ENCODE measurements around the gene TPD52L2. TPM values are rescaled to one million over a fixed set of nuclear protein-coding genes. Genes with fewer than 3 reads are reported as not detected.

Gene TPD52L2
- total RNA-seq, 4 donors from 2014 or later = 110 to 165 (median 152) TPM

DNA sequence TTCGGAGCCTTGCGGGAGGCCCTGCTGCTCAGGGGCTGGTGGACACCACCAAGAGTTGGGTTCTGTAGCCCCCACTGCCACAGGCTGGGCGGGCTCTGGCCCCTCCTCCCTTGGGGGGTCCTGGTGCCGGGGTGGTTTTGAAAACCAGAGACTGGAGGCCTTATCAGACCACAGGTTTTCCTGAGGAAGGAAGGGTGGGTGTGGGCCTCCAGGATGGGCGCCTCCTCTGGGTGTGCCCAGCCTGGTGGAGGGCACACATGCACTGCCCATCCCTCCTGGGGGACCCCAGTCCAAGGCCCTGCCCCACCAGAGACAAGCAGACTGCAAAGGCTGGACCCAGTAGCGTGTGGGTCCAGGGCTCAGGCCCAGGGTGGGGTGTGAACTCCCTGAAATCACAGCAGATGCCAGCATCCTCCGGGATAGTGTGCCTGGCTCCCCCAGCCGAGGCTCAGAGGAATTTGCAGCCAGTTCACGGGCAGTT lies 20.5 kb upstream of the TPD52L2 start:
- TF ChIP-seq, protein P1, sequence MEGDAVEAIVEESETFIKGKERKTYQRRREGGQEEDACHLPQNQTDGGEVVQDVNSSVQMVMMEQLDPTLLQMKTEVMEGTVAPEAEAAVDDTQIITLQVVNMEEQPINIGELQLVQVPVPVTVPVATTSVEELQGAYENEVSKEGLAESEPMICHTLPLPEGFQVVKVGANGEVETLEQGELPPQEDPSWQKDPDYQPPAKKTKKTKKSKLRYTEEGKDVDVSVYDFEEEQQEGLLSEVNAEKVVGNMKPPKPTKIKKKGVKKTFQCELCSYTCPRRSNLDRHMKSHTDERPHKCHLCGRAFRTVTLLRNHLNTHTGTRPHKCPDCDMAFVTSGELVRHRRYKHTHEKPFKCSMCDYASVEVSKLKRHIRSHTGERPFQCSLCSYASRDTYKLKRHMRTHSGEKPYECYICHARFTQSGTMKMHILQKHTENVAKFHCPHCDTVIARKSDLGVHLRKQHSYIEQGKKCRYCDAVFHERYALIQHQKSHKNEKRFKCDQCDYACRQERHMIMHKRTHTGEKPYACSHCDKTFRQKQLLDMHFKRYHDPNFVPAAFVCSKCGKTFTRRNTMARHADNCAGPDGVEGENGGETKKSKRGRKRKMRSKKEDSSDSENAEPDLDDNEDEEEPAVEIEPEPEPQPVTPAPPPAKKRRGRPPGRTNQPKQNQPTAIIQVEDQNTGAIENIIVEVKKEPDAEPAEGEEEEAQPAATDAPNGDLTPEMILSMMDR (IDR thresholded peaks at IDR 0.05; ENCODE audit: low read depth) = no peak

DNA sequence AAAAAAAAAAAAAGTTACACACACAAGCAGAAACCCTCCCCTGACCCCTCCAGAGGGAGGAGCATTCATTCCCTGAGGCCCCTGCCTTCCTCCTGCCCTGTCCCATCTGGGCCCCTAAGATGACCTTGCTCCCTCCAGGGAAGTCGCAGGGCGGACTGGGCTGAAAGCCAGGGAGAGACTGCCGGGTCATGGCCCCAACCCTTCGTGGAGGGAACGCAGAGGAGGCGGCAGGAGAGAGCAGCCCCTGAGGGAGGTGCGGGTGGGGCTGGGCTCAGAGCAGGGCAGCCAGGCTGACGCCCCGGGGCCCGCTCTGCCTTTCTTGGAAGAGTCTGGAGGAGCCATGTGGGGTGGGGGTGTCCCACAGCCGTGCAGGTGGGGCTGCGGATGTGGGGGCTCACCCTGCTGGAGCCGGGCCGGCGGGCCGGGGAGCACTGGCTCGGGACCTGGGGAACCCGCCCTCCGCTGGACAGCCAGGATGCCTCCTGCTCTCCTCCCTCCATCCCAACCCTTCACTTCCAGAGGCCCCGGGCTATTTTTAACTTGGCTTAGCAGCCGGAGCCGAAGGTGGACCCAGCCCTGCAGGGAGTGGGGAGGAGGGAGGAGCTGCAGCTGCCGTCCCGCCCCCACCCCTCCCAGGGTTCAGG lies 18.8 kb upstream of the TPD52L2 start:
- TF ChIP-seq, protein P1 (IDR thresholded peaks at IDR 0.05; ENCODE audit: low read depth) = no peak

DNA sequence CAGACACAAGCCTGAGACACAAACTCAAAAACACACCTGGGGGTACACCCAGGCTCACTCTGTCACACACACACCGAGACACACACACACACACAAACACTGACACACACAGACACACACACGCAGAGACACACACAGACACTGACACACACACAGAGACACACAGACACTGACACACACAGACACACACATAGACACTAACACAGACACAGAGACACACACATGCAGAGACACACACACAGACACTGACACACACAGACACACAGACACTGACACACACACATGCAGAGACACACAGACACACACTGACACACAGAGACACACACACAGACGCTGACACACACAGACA lies 18.2 kb upstream of the TPD52L2 start:
- TF ChIP-seq, protein P1 (IDR thresholded peaks at IDR 0.05; ENCODE audit: low read depth) = no peak

GRCh38 chr20:63847237-63848002 lies 17.6 kb upstream of the TPD52L2 start:
- TF ChIP-seq, protein P1 (IDR thresholded peaks at IDR 0.05; ENCODE audit: low read depth) = no peak

DNA sequence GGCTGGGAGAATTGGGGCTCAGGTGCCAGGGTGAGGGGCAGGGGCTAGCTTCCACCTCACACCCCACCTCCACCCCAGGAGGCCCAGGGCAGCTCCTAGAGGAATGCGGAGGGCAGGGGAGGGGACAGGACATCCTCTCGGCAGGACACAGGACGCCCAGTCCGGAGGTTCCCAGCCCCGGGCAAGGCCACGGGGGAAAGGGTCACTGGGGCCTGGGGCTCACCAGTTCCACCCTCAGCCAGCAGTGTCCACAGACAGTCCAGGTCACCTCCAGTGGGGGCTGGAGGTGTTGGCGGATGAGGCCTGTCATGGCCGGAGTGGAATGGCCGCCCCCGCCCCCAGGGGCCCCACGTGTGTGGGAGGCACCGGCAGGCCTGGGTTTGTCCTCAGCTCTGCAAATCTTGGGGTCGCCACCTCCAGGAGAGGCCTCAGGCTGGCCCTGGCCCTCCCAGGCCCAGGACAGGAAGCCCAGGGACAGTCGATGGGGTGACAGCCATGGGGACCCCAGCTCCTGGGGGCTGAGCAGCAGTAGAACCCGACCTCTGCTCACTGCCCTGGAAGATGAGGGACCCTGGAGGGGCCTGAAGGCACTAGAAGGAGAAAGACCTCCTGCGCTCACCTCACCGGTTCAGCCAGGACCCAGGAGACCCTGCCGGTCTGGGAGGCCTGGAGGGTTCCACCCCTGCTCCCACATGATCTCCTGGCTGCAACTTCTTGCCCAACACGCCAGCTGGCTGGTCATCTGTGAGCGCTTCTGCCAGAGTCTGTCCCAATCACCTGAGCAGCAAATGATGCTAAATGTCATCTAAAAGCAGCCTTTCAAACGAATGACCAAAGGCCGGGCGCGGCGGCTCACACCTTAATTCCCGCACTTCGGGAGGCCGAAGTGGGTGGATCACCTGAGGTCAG lies 16.8 kb upstream of the TPD52L2 start:
- TF ChIP-seq, protein P1 (IDR thresholded peaks at IDR 0.05; ENCODE audit: low read depth) = no peak

DNA sequence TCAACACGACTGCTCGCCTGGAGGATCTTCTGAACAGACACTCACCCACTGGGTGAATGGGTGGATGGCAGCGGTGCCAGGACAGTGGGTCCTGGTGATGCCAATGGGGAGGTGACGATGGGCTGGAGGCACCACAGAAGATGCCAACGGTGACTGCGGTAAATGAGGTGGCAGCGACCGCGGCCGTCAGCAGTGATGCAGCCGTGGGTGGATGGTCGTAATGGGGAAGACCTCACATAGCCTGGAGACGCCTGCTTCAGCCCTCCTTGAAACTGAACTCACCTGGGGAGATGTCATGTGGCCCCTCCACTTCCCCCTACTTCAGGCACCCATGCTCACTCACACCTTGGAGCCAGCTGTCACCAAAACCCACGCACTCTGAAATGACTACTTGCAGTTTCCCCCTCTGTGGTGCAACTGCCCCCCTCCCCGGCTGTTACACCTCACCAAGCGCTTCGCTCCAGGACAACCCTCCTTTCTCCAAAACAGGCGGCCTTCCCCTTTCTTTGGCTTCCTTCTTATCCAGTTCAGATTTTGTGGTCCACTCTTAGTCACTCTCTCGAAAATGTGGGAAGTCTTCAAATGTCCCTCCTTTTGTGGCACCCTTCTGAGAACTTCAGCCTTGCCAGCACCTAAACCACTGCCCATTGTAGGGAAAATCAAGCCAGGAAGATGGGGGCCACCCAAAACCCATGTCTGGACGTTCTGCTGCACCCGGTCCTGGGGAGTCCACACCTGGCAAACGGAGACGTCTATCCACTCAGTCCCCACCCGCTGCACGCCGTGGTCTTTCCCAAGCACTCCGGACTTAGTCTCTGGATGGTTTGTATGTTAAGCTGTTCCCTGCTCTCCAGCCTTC lies 14.2 kb upstream of the TPD52L2 start:
- TF ChIP-seq, protein P1 (IDR thresholded peaks at IDR 0.05; ENCODE audit: low read depth) = no peak

Measured in subcutaneous adipose tissue (tissue), 4 donors.